ENCODE measurements around the gene CAMKK1. TPM values are rescaled to one million over a fixed set of nuclear protein-coding genes. Genes with fewer than 3 reads are reported as not detected.

Gene CAMKK1
- polyA plus RNA-seq, 1 donor (not counting 4 experiments of a cell fraction or from before 2014, with no cell fraction given): 2.5 TPM

- H3K4me1 ChIP-seq (ENCODE audit: control insufficient read depth, extremely low read depth, insufficient read depth, low read length): no peaks in the 10 kb centered on the region
- dilution Hi-C loops (cut with MboI; ENCODE audit: extremely low pct_ligation_motif_present, low sequenced_read_pairs): no loop called here
- H3K4me2 ChIP-seq (ENCODE audit: control insufficient read depth, extremely low read depth, insufficient read depth, low read depth, low read length): no peak overlapping the region
- H4K20me1 ChIP-seq (ENCODE audit: control insufficient read depth, extremely low read depth, insufficient read depth, low read length): no peaks in the 10 kb centered on the region
- no peaks in the 10 kb centered on the region for H3K27me3 ChIP-seq (ENCODE audit: control insufficient read depth, extremely low read depth, insufficient read depth, low read length)
- H3K4me3 ChIP-seq (ENCODE audit: control insufficient read depth in 2 of 3, extremely low read depth in 1 of 3, insufficient read depth in 2 of 3, low read depth in 1 of 3, low read length in 3 of 3): no peak overlapping the region
- TF ChIP-seq CTCF (optimal IDR thresholded peaks at IDR 0.05 in 1 of 3, IDR thresholded peaks at IDR 0.05 in 1 of 3, conservative IDR thresholded peaks at IDR 0.05 in 1 of 3; ENCODE audit: extremely low read depth in 1 of 3, insufficient read depth in 2 of 3, low read length in 3 of 3) (no peak), EZH2 (IDR thresholded peaks at IDR 0.05; ENCODE audit: low read length) (no peak)
- no peaks in the 10 kb centered on the region for H3K9me3 ChIP-seq (ENCODE audit: control insufficient read depth, low read depth, low read length)
- FAIRE-seq (no peak), DNase-seq (ENCODE audit: low read depth, low spot score) (no peak)
- no peak overlapping the region for H2AFZ ChIP-seq (ENCODE audit: control insufficient read depth, low read length)
- H3K9ac ChIP-seq (ENCODE audit: control insufficient read depth, extremely low read depth, insufficient read depth, low read length): no peak overlapping the region
- H3K36me3 ChIP-seq (ENCODE audit: control insufficient read depth in 2 of 2, extremely low read depth in 1 of 2, insufficient read depth in 2 of 2, low read length in 2 of 2): no peaks in the 10 kb centered on the region
- H3K27ac ChIP-seq (ENCODE audit: control insufficient read depth, insufficient read depth, low read length): no peak overlapping the region
- no peaks in the 10 kb centered on the region for H3K9me1 ChIP-seq (ENCODE audit: control insufficient read depth, extremely low read depth, insufficient read depth, low read length)
- H3K79me2 ChIP-seq (ENCODE audit: control insufficient read depth, insufficient read depth, low read length): no peaks in the 10 kb centered on the region
Observed at GRCh38 chr17:3852561-3852960, 40.3 kb downstream of the CAMKK1 start.

- dilution Hi-C loops (cut with MboI; ENCODE audit: extremely low pct_ligation_motif_present, low sequenced_read_pairs): no loop called here
- Histone ChIP-seq H3K36me3 (ENCODE audit: control insufficient read depth in 2 of 2, extremely low read depth in 1 of 2, insufficient read depth in 2 of 2, low read length in 2 of 2) (no peaks in the 10 kb centered on the region), H3K9me3 (ENCODE audit: control insufficient read depth, low read depth, low read length) (no peaks in the 10 kb centered on the region), H3K27ac (ENCODE audit: control insufficient read depth, insufficient read depth, low read length) (no peak overlapping the region), H3K27me3 (ENCODE audit: control insufficient read depth, extremely low read depth, insufficient read depth, low read length) (no peaks in the 10 kb centered on the region), H4K20me1 (ENCODE audit: control insufficient read depth, extremely low read depth, insufficient read depth, low read length) (no peaks in the 10 kb centered on the region), H2AFZ (ENCODE audit: control insufficient read depth, low read length) (no peak overlapping the region), H3K9me1 (ENCODE audit: control insufficient read depth, extremely low read depth, insufficient read depth, low read length) (no peaks in the 10 kb centered on the region), H3K9ac (ENCODE audit: control insufficient read depth, extremely low read depth, insufficient read depth, low read length) (no peak overlapping the region), H3K4me3 (ENCODE audit: control insufficient read depth in 2 of 3, extremely low read depth in 1 of 3, insufficient read depth in 2 of 3, low read depth in 1 of 3, low read length in 3 of 3) (no peak overlapping the region), H3K79me2 (ENCODE audit: control insufficient read depth, insufficient read depth, low read length) (no peaks in the 10 kb centered on the region), H3K4me2 (ENCODE audit: control insufficient read depth, extremely low read depth, insufficient read depth, low read depth, low read length) (no peak overlapping the region), H3K4me1 (ENCODE audit: control insufficient read depth, extremely low read depth, insufficient read depth, low read length) (peaks cover 2% of the 10 kb centered on the region)
- DNase-seq (ENCODE audit: low read depth, low spot score) (no peak), FAIRE-seq (no peak)
- TF ChIP-seq CTCF (optimal IDR thresholded peaks at IDR 0.05 in 1 of 3, IDR thresholded peaks at IDR 0.05 in 1 of 3, conservative IDR thresholded peaks at IDR 0.05 in 1 of 3; ENCODE audit: extremely low read depth in 1 of 3, insufficient read depth in 2 of 3, low read length in 3 of 3): no peak
- no peak for TF ChIP-seq EZH2 (IDR thresholded peaks at IDR 0.05; ENCODE audit: low read length)
Observed at GRCh38 chr17:3851461-3852100, 41.3 kb downstream of the CAMKK1 start.

Measured in keratinocyte (primary cell).